Breast epithelium (tissue), 4 donors: Measurements from ENCODE around the gene SLC38A3. TPM values are rescaled to one million over a fixed set of nuclear protein-coding genes. Genes with fewer than 3 reads are reported as not detected.

Source experiments
- DNase-seq, 2 donors: peaks; one replicate each; pipeline ENCODE4 v3.0.0-alpha.2; 2019; ENCODE audit warnings: low spot score in 2 of 2
- H3K27ac ChIP-seq, 2 donors: fragments of 200-600 bp; sonication (generic) in 1 of 2; one replicate each; pipeline ENCODE4 v1.5.1; 2016 to 2019; ENCODE audit warnings: mild to moderate bottlenecking in 1 of 2
- H3K27me3 ChIP-seq, 2 donors: fragments of 200-600 bp; sonication (generic) in 1 of 2; one replicate each; pipeline versions ENCODE4 v1.5.1 to v1.6.0; 2017 to 2019; ENCODE audit warnings: control low read depth in 1 of 2, mild to moderate bottlenecking in 1 of 2
- H3K36me3 ChIP-seq: fragments of 200-600 bp; one replicate; pipeline ENCODE4 v1.5.1; 2019
- H3K4me1 ChIP-seq, 2 donors: fragments of 200-600 bp; sonication (generic); one replicate each; pipeline ENCODE4 v1.5.1; 2016 to 2019; ENCODE audit warnings: control low read depth in 1 of 2
- H3K4me3 ChIP-seq, 3 donors: fragments of 200-600 bp; sonication (generic); 1 replicate in 2 of 3; 2 replicates in 1 of 3; pipeline ENCODE4 v1.5.1; 2016 to 2019; ENCODE audit warnings: mild to moderate bottlenecking in 3 of 3, moderate library complexity in 2 of 3
- H3K9me3 ChIP-seq, 2 donors: fragments of 200-600 bp; sonication (generic) in 1 of 2; one replicate each; pipeline ENCODE4 v1.5.1; 2016 to 2019; ENCODE audit warnings: control low read depth in 1 of 2
- CTCF ChIP-seq, 3 donors: fragments of 450-650 bp; IDR thresholded peaks; one replicate each; pipeline ENCODE4 v1.5.1; 2016 to 2017; ENCODE audit warnings: antibody characterized with exemption in 3 of 3, mild to moderate bottlenecking in 3 of 3, moderate library complexity in 3 of 3
- POLR2A ChIP-seq: fragments of 450-650 bp; IDR thresholded peaks from one replicate; pipeline ENCODE4 v1.6.1; 2016; ENCODE audit warnings: antibody characterized with exemption, mild to moderate bottlenecking, moderate library complexity
- POLR2AphosphoS5 ChIP-seq, 3 donors: sonication (generic); formaldehyde crosslinking; IDR thresholded peaks; one replicate each; pipeline ENCODE4 v1.6.1; 2017; ENCODE audit warnings: antibody characterized with exemption in 3 of 3
- intact Hi-C: fragments of 100-400 bp; cut with DNase I; formaldehyde crosslinking; loops from one replicate; pipeline ENCODE4 v1.15.1; 2023; ENCODE audit warnings: low total_unique reads
- total RNA-seq, 3 donors: library from RNA; depleted of rRNA; stranded (reverse); fragments of >200 nt; gene quantifications; one replicate each; pipeline ENCODE4 v1.1.0, GENCODE V29; 2016

SLC38A3 gene
- total RNA-seq, 3 donors from 2014 or later = 0.98 to 2.5 TPM; not detected in 1

GRCh38 chr3:50203113-50203808 is 1.8 kb upstream of the SLC38A3 start:
- Histone ChIP-seq H3K27ac (no peak overlapping the region), H3K4me3 (no peak overlapping the region), H3K4me1 (peaks cover 4% of the 10 kb centered on the region in 2 donors), H3K36me3 (no peaks in the 10 kb centered on the region), H3K27me3 (peaks cover 0 to 23% of the 10 kb centered on the region in 2 donors), H3K9me3 (no peaks in the 10 kb centered on the region)
- intact Hi-C loops = no loop called here
- no peak for DNase-seq
- TF ChIP-seq POLR2A (no peak), CTCF (IDR thresholded peaks at IDR 0.05) (no peak), POLR2AphosphoS5 (IDR thresholded peaks at IDR 0.05) (no peak)

DNA sequence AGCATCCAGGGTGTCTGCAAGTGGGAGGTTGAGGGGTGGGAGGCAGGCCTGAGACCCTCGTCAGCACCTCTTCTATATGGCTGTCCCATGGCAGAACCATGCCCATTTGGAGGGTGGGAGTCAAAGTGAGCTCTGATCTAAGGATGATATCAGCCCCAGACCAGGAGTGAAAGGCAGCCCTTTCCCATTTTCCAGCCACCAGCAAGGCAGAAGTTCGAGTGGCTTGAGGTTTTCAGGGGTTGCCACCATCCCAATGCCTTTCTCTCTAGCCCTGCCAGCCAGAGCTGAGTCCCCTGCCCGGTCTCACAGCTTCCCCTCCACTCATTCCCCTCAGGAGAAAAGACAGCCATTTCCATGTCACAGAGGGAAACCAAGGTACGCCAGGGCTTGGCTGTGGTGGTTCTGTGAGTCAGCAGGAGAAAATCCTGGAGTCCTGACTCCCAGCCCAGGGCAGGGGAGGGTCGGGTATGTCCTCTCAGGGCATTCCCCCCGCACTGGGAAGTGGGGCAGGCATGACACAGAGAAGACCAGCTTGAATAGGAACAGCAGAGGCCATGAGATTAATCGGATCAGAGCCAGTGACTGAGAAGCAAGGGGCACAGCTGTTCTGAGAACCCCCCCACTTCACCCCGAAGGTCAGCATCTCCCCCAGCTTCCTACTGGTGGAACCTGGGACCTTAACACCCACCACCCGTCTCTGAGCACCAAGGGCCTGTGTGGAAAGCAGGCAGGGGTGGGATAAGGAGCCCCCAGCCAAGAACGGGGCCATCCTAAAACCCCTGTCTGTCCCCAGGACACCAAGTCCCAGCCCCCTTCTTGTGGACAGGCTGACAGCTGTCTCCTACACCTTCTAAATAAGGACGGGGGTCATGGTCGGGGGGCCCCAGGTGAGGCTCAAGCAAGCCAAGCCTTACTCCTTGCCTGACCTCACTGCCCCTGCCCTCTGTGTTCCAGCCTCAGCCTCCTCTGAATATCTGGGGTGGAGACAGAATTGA is 965 bp upstream of the SLC38A3 start:
- no peak for TF ChIP-seq CTCF (IDR thresholded peaks at IDR 0.05)
- no peak for TF ChIP-seq POLR2A
- TF ChIP-seq POLR2AphosphoS5 (IDR thresholded peaks at IDR 0.05) = no peak
- no peak for DNase-seq
- Histone ChIP-seq H3K4me3 (peak overlapping the region in 2 of 3 donors; percentile 47 to 68), H3K27me3 (peaks cover 0 to 23% of the 10 kb centered on the region in 2 donors), H3K9me3 (no peaks in the 10 kb centered on the region), H3K27ac (no peak overlapping the region), H3K36me3 (no peaks in the 10 kb centered on the region), H3K4me1 (peaks cover 4% of the 10 kb centered on the region in 2 donors)
- intact Hi-C loops = no loop called here

- H3K27ac ChIP-seq = no peak overlapping the region
- H3K27me3 ChIP-seq = peaks cover 0 to 23% of the 10 kb centered on the region in 2 donors
- peak overlapping the region; percentile 27 to 68 (median 47) for H3K4me3 ChIP-seq
- no peak for TF ChIP-seq CTCF (IDR thresholded peaks at IDR 0.05)
- TF ChIP-seq POLR2AphosphoS5 (IDR thresholded peaks at IDR 0.05) = no peak
- no peak for TF ChIP-seq POLR2A
- H3K9me3 ChIP-seq = no peaks in the 10 kb centered on the region
- intact Hi-C loops = no loop called here
- H3K36me3 ChIP-seq = no peaks in the 10 kb centered on the region
- DNase-seq = peak in 1 of 2 donors; percentile 36
- H3K4me1 ChIP-seq = peaks cover 4% of the 10 kb centered on the region in 2 donors
Measured at GRCh38 chr3:50205413-50206276, 574 bp downstream of the SLC38A3 start.

DNA sequence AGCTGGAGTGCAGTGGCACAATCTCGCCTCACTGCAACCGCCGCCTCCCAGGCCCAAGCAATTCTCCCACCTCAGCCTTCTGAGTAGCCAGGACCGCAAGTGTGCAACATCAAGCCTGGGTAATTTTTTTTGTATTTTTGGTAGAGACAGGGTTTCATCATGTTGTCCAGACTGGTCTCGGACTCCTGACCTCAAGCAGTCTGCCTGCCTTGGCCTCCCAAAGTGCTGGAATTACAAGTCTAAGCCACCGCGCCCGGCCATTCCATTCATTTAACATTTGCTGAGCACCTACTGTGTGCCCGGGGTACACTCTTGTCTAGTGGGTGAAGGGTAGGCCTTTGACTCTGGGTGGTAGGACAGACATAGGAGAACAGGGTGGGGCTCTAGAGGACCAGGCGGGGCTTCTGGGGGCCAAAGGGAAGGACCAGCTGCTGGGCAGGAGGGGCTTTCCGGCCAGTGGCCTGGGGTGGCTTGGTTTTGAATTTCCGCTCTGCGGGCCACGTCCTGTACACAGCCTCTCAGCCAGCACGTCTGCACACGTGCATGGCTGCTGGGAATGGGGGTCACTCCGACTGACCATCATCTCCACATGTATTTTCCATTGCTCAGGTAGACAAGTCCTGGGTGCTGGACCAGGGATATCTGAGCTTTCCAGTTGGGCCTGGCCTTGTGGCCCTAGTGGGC is 2.4 kb downstream of the SLC38A3 start:
- TF ChIP-seq CTCF (IDR thresholded peaks at IDR 0.05) = no peak
- TF ChIP-seq POLR2AphosphoS5 (IDR thresholded peaks at IDR 0.05) = no peak
- TF ChIP-seq POLR2A = no peak
- H3K4me3 ChIP-seq = no peak overlapping the region
- intact Hi-C loops = no loop called here

More for the DNA sequence above, 2.4 kb downstream of the SLC38A3 start:
- Histone ChIP-seq H3K27ac (no peak overlapping the region), H3K9me3 (no peaks in the 10 kb centered on the region), H3K27me3 (peaks cover 0 to 23% of the 10 kb centered on the region in 2 donors), H3K4me1 (peaks cover 4% of the 10 kb centered on the region in 2 donors), H3K36me3 (no peaks in the 10 kb centered on the region)
- DNase-seq = no peak
